DND-41 (cell line): ENCODE measurements around the gene CSNK1G1.

Experiments
- CTCF ChIP-seq: IDR thresholded peaks from 2 replicates; pipeline ENCODE4 v1.5.1; 2012; ENCODE audit warnings: borderline replicate concordance, low read length, moderate library complexity, mild to moderate bottlenecking; ENCODE audit not compliant: poor library complexity, severe bottlenecking; ENCODE audit errors: extremely low read depth
- EZH2 ChIP-seq: IDR thresholded peaks from 3 replicates; pipeline ENCODE4 v1.6.1; 2012; ENCODE audit warnings: borderline replicate concordance, low read depth, mild to moderate bottlenecking, moderate library complexity, low read length, inconsistent platforms; ENCODE audit not compliant: severe bottlenecking

- TF ChIP-seq CTCF (no peak), EZH2 (no peak)
These were observed 142.3 kb downstream of the CSNK1G1 start for GRCh38 chr15:64213646-64214045.
